DOHH2 (cell line): ENCODE measurements around the gene SREBF2.

Source experiments
- H3F3A ChIP-seq: fragments of 200-600 bp; sonication (generic), shearing (Covaris generic); 2 replicates; pipeline ENCODE4 v1.6.0; 2016; ENCODE audit warnings: antibody characterized with exemption, mild to moderate bottlenecking; ENCODE audit not compliant: control insufficient read depth, insufficient read depth
- H3K27ac ChIP-seq: fragments of 200-600 bp; sonication (generic); 2 replicates; pipeline ENCODE4 v1.5.1; 2014; ENCODE audit warnings: low read depth, mild to moderate bottlenecking, low read length, moderate library complexity
- H3K27me3 ChIP-seq: fragments of 200-600 bp; sonication (generic); 2 replicates; pipeline ENCODE4 v1.6.1; 2014; ENCODE audit warnings: mild to moderate bottlenecking, low read length, mixed read lengths; ENCODE audit not compliant: control insufficient read depth
- H3K36me3 ChIP-seq: fragments of 200-600 bp; sonication (generic); 2 replicates; pipeline ENCODE4 v1.6.1; 2014; ENCODE audit warnings: mild to moderate bottlenecking, low read length, moderate library complexity, mixed read lengths; ENCODE audit not compliant: control insufficient read depth
- H3K4me1 ChIP-seq: fragments of 200-600 bp; sonication (generic); 2 replicates; pipeline ENCODE4 v1.6.1; 2014; ENCODE audit warnings: mild to moderate bottlenecking, low read length, mixed read lengths; ENCODE audit not compliant: control insufficient read depth
- H3K4me2 ChIP-seq: fragments of 200-600 bp; sonication (generic); 2 replicates; pipeline ENCODE4 v1.6.0; 2014; ENCODE audit warnings: mild to moderate bottlenecking, low read length, moderate library complexity
- H3K4me3 ChIP-seq: fragments of 200-600 bp; sonication (generic); 2 replicates; pipeline ENCODE4 v1.5.1; 2014; ENCODE audit warnings: mild to moderate bottlenecking, low read length, mixed read lengths
- H3K79me2 ChIP-seq: fragments of 200-600 bp; sonication (generic); 2 replicates; pipeline ENCODE4 v1.6.1; 2014; ENCODE audit warnings: mild to moderate bottlenecking, low read length, mixed read lengths; ENCODE audit not compliant: control insufficient read depth
- H3K9me2 ChIP-seq: fragments of 200-600 bp; sonication (generic); replicated peaks from 2 replicates; pipeline ENCODE4 v1.6.1; 2014; ENCODE audit warnings: mild to moderate bottlenecking, low read length, mixed read lengths; ENCODE audit not compliant: control insufficient read depth
- H3K9me3 ChIP-seq: fragments of 200-600 bp; sonication (generic); 2 replicates; pipeline ENCODE4 v1.6.1; 2014; ENCODE audit warnings: antibody characterized with exemption, low read length, mixed read lengths; ENCODE audit not compliant: control insufficient read depth, insufficient read depth
- H4K20me1 ChIP-seq: fragments of 200-600 bp; sonication (generic); 2 replicates; pipeline ENCODE4 v1.6.0; 2014; ENCODE audit warnings: low read depth, mild to moderate bottlenecking, antibody characterized with exemption, low read length, moderate library complexity; ENCODE audit not compliant: control insufficient read depth, insufficient read depth
- CTCF ChIP-seq: fragments of 200-600 bp; sonication (generic); IDR thresholded peaks from one replicate; pipeline ENCODE4 v1.5.1; 2014; ENCODE audit warnings: antibody characterized with exemption, mild to moderate bottlenecking, low read depth, low read length; ENCODE audit not compliant: poor library complexity, severe bottlenecking
- EZH2phosphoT487 ChIP-seq: fragments of 200-600 bp; sonication (generic); IDR thresholded peaks from 2 replicates; pipeline ENCODE4 v1.6.1; 2017; ENCODE audit warnings: borderline replicate concordance, mild to moderate bottlenecking, antibody characterized with exemption, low read length, moderate library complexity, mixed read lengths

The SREBF2 gene

GRCh38 chr22:41914611-41915034, 81.7 kb downstream of the SREBF2 start:
- H3K27me3 ChIP-seq, result peaks cover 80% of the 10 kb centered on the region
- peak overlapping the region; percentile 67 for H3K4me2 ChIP-seq
- H3F3A ChIP-seq, result peaks cover 7% of the 10 kb centered on the region
- H3K27ac ChIP-seq, result no peak overlapping the region
- TF ChIP-seq CTCF, result no peak
- TF ChIP-seq EZH2phosphoT487, result 0 out of 2 replicates have a peak, but pooled peaks have one; percentile 74
- H4K20me1 ChIP-seq, result peaks cover 3% of the 10 kb centered on the region; the same call in 1 of the 2 replicates
- no peaks in the 10 kb centered on the region for H3K9me2 ChIP-seq
- peak overlapping the region; percentile 52 for H3K4me3 ChIP-seq
- H3K9me3 ChIP-seq, result no peaks in the 10 kb centered on the region
- no peaks in the 10 kb centered on the region for H3K79me2 ChIP-seq
- peaks cover 71% of the 10 kb centered on the region for H3K4me1 ChIP-seq
- H3K36me3 ChIP-seq, result no peaks in the 10 kb centered on the region

- H3K79me2 ChIP-seq, result no peaks in the 10 kb centered on the region
- no peaks in the 10 kb centered on the region for H3K9me3 ChIP-seq
- H3K4me3 ChIP-seq, result peak within 1 kb of the TSS; percentile 52
- peaks cover 73% of the 10 kb centered on the region for H3K4me1 ChIP-seq
- peaks cover 3% of the 10 kb centered on the region; the same call in 1 of the 2 replicates for H4K20me1 ChIP-seq
- no peaks in the 10 kb centered on the region for H3K9me2 ChIP-seq
- no peaks in the 10 kb centered on the region for H3K36me3 ChIP-seq
- TF ChIP-seq CTCF (no peak), EZH2phosphoT487 (no peak)
- no peak within 1 kb of the TSS for H3K27ac ChIP-seq
- H3K27me3 ChIP-seq, result peaks cover 74% of the 10 kb centered on the region
- peaks cover 7% of the 10 kb centered on the region for H3F3A ChIP-seq
- H3K4me2 ChIP-seq, result peak within 1 kb of the TSS; percentile 67
These were observed 82.3 kb downstream of the SREBF2 start, which contains the start of gene SHISA8 for GRCh38 chr22:41915035-41915785. Gene SHISA8 (minus strand): TSS chr22:41915074. CDS start chr22:41914667, 407 bp downstream.

GRCh38 chr22:41915786-41916493, 83.0 kb downstream of the SREBF2 start:
- H3K27me3 ChIP-seq, result peaks cover 67% of the 10 kb centered on the region
- peak overlapping the region; percentile 67 for H3K4me2 ChIP-seq
- H4K20me1 ChIP-seq, result peaks cover 3% of the 10 kb centered on the region; the same call in 1 of the 2 replicates
- peaks cover 73% of the 10 kb centered on the region for H3K4me1 ChIP-seq
- no peaks in the 10 kb centered on the region for H3K79me2 ChIP-seq
- peaks cover 10% of the 10 kb centered on the region for H3F3A ChIP-seq
- no peaks in the 10 kb centered on the region for H3K9me3 ChIP-seq
- H3K4me3 ChIP-seq, result no peak overlapping the region; the same call in 1 of the 2 replicates
- H3K36me3 ChIP-seq, result peaks cover 3% of the 10 kb centered on the region
- H3K9me2 ChIP-seq, result no peaks in the 10 kb centered on the region
- H3K27ac ChIP-seq, result no peak overlapping the region
- TF ChIP-seq EZH2phosphoT487 (peak; percentile 45), CTCF (no peak)
